Endothelial cell of umbilical vein (primary cell): ENCODE measurements around the gene CPLANE2. TPM values are rescaled to one million over a fixed set of nuclear protein-coding genes. Genes with fewer than 3 reads are reported as not detected.

ENCODE experiments used
- BruUV-seq: library from RNA; stranded (reverse); fragments of 400-500 nt; replicated peaks from 2 replicates; lab custom pipeline; 2021; lab: Mats Ljungman, UMichigan
- CTCF ChIA-PET: fragments of 300-600, 350-600 bp; sonication (Branson Sonifier 250); formaldehyde crosslinking; loops from one replicate; lab custom pipeline; 2021; ENCODE audit warnings: antibody characterized with exemption, inconsistent platforms; lab: Charles Lee
- POLR2A ChIA-PET: fragments of 300-600, 350-600 bp; sonication (Branson Sonifier 250); formaldehyde crosslinking; loops from one replicate; lab custom pipeline; 2021; ENCODE audit warnings: antibody characterized with exemption, inconsistent platforms; lab: Charles Lee
- DNase-seq: peaks from one replicate; pipeline ENCODE4 v3.0.0-alpha.2; 2011; ENCODE audit warnings: low read depth, low spot score
- FAIRE-seq: peaks from 2 replicates; lab custom pipeline; 2011; peaks lifted over from hg19 to GRCh38; lab: Jason Lieb, UNC
- H2AFZ ChIP-seq: 2 replicates; pipeline ENCODE4 v1.6.0; 2012; ENCODE audit warnings: low read depth, low read length, control low read depth, inconsistent platforms
- H3K27ac ChIP-seq: 2 replicates; pipeline ENCODE4 v1.5.1; 2011; ENCODE audit warnings: low read depth, mild to moderate bottlenecking, control low read depth, low read length, moderate library complexity; ENCODE audit not compliant: insufficient read depth
- H3K27me3 ChIP-seq, 2 experiments: 2 replicates each; pipeline versions ENCODE4 v1.6.0 to v1.6.1; 2011; ENCODE audit warnings: low read length in 2 of 2, mixed read lengths in 1 of 2; ENCODE audit not compliant: control insufficient read depth in 2 of 2, insufficient read depth in 2 of 2
- H3K36me3 ChIP-seq, 2 experiments: 2 replicates in 1 of 2; 3 replicates in 1 of 2; pipeline ENCODE4 v1.5.1; 2011; ENCODE audit warnings: low read length in 2 of 2, mild to moderate bottlenecking in 1 of 2, moderate library complexity in 1 of 2; ENCODE audit not compliant: control insufficient read depth in 2 of 2, insufficient read depth in 2 of 2; ENCODE audit errors: extremely low read depth in 1 of 2
- H3K4me1 ChIP-seq: 3 replicates; pipeline ENCODE4 v1.5.1; 2011; ENCODE audit warnings: mild to moderate bottlenecking, low read length; ENCODE audit not compliant: control insufficient read depth, insufficient read depth; ENCODE audit errors: extremely low read depth
- H3K4me2 ChIP-seq: 2 replicates; pipeline ENCODE4 v1.6.1; 2011; ENCODE audit warnings: low read length, control low read depth, mixed read lengths; ENCODE audit not compliant: insufficient read depth
- H3K4me3 ChIP-seq, 3 experiments: fragments of 200-600 bp in 1 of 3; sonication (generic), shearing (Covaris generic) in 1 of 3; replicated peaks in 1 of 3; 2 replicates each; pipeline ENCODE4 v1.5.1; 2011 to 2016; ENCODE audit warnings: control low read depth in 3 of 3, low read length in 3 of 3, mild to moderate bottlenecking in 2 of 3, inconsistent platforms in 1 of 3, low read depth in 1 of 3, moderate library complexity in 1 of 3; ENCODE audit not compliant: insufficient read depth in 1 of 3
- H3K79me2 ChIP-seq: 2 replicates; pipeline ENCODE4 v1.6.0; 2012; ENCODE audit warnings: low read length, inconsistent platforms; ENCODE audit not compliant: control insufficient read depth, insufficient read depth
- H3K9ac ChIP-seq: replicated peaks from 2 replicates; pipeline ENCODE3; 2011; ENCODE audit warnings: low read length, control low read depth; ENCODE audit not compliant: insufficient read depth; ENCODE audit errors: extremely low read depth
- H3K9me1 ChIP-seq: replicated peaks from 3 replicates; pipeline ENCODE4 v1.6.0; 2011; ENCODE audit warnings: mild to moderate bottlenecking, low read length; ENCODE audit not compliant: control insufficient read depth, insufficient read depth; ENCODE audit errors: extremely low read depth
- H3K9me3 ChIP-seq: replicated peaks from 2 replicates; pipeline ENCODE4 v1.5.1; 2012; ENCODE audit warnings: low read length, inconsistent platforms; ENCODE audit not compliant: control insufficient read depth, insufficient read depth
- H4K20me1 ChIP-seq: replicated peaks from 2 replicates; pipeline ENCODE3; 2011; ENCODE audit warnings: mild to moderate bottlenecking, low read length; ENCODE audit not compliant: control insufficient read depth, insufficient read depth; ENCODE audit errors: extremely low read depth
- EZH2 ChIP-seq: IDR thresholded peaks from 2 replicates; pipeline ENCODE4 v1.6.1; 2012; ENCODE audit warnings: borderline replicate concordance, low read depth, mild to moderate bottlenecking, moderate library complexity, low read length, inconsistent platforms; ENCODE audit not compliant: severe bottlenecking
- FOS ChIP-seq: IDR thresholded peaks from 2 replicates; pipeline ENCODE4 v1.6.1; 2011; ENCODE audit warnings: mild to moderate bottlenecking, low read length, moderate library complexity, borderline replicate concordance; ENCODE audit not compliant: insufficient read depth
- GATA2 ChIP-seq: IDR thresholded peaks from 2 replicates; pipeline ENCODE4 v1.7.0; 2011; ENCODE audit warnings: low read depth, mild to moderate bottlenecking, moderate library complexity, mixed read lengths, low read length; ENCODE audit not compliant: insufficient read length, insufficient read depth
- JUN ChIP-seq: IDR thresholded peaks from 2 replicates; pipeline ENCODE4 v1.6.1; 2011; ENCODE audit warnings: borderline replicate concordance, low read depth; ENCODE audit not compliant: insufficient read length, insufficient read depth
- MYC ChIP-seq: IDR thresholded peaks from one replicate; pipeline ENCODE4 v1.6.1; 2011; ENCODE audit warnings: mild to moderate bottlenecking, low read depth, low read length
- POLR2A ChIP-seq: IDR thresholded peaks from 2 replicates; pipeline ENCODE4 v1.6.1; 2012; ENCODE audit warnings: low read depth, mild to moderate bottlenecking, control low read depth, low read length
- POLR2AphosphoS5 ChIP-seq: IDR thresholded peaks from 2 replicates; pipeline ENCODE4 v1.6.1; 2012; ENCODE audit warnings: low read depth, mild to moderate bottlenecking, control low read depth, low read length, moderate library complexity; ENCODE audit not compliant: insufficient read depth
- dilution Hi-C: fragments of 300-500 bp; cut with MboI; formaldehyde crosslinking; loops from one replicate; pipeline ENCODE4 v1.15.0; 2019; ENCODE audit warnings: low sequenced_read_pairs; ENCODE audit not compliant: extremely low pct_ligation_motif_present
- intact Hi-C: fragments of 100-400 bp; cut with micrococcal nuclease; formaldehyde crosslinking; loops from one replicate; pipeline ENCODE4 v1.10.0; 2022
- polyA plus RNA-seq, 4 experiments: library from polyadenylated mRNA; depleted of rRNA in 3 of 4; stranded (reverse) in 3 of 4; unstranded in 1 of 4; fragments of >200 nt; gene quantifications; 2 replicates each; pipeline versions ENCODE4 v1.2.1 to v1.2.3, GENCODE V29; 2011 to 2012; ENCODE audit warnings: missing spikeins in 1 of 4
- total RNA-seq: library from RNA; stranded (reverse); gene quantifications from 2 replicates; pipeline ENCODE4 v1.2.3, GENCODE V29; 2021
- TF ChIP-seq, protein P1 (sequence below), 2 donors: IDR thresholded peaks; 1 replicate in 1 of 2; 2 replicates in 1 of 2; pipeline ENCODE4 v1.5.1; 2011; ENCODE audit warnings: low read length in 2 of 2, mild to moderate bottlenecking in 2 of 2, moderate library complexity in 2 of 2, control low read depth in 1 of 2, inconsistent platforms in 1 of 2, low read depth in 1 of 2; ENCODE audit not compliant: insufficient read depth in 1 of 2; ENCODE audit errors: extremely low read depth in 1 of 2
- TF ChIP-seq, protein P2 (sequence below): IDR thresholded peaks from 2 replicates; pipeline ENCODE4 v1.6.1; 2011; ENCODE audit not compliant: insufficient read depth, insufficient read length

The CPLANE2 gene
- total and polyA plus RNA-seq, 2 donors (not counting 3 experiments of a cell fraction or from before 2014, with no cell fraction given) = 3.9 to 4.6 TPM

DNA sequence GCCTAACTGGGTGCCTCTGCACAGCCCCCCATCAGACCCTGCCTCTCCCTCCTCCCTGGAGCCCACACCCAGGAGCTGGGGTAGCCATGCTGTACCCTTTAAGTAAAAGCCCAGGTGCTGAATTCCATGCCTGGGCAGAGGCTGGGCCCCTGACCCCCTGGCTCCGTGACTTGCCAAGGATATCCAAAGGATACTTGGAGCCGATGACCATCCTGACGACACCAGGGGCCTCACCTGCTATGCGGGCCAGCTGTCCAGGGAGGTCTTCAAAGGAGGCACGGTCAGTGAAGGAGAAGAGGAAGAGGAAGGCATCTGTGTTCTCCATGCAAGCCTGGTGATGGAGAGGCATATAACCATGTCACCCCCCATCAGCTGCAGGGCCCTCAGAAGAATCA lies 4.7 kb downstream of the CPLANE2 start:
- Histone ChIP-seq H3K4me3 (no peak overlapping the region), H3K9ac (no peak overlapping the region), H3K36me3 (no peaks in the 10 kb centered on the region), H3K4me1 (peaks cover 8% of the 10 kb centered on the region), H4K20me1 (no peaks in the 10 kb centered on the region), H3K27ac (no peak overlapping the region), H3K9me3 (no peaks in the 10 kb centered on the region), H3K27me3 (peaks cover 10 to 11% of the 10 kb centered on the region in 2 experiments), H3K4me2 (no peak overlapping the region), H2AFZ (no peak overlapping the region), H3K9me1 (no peaks in the 10 kb centered on the region), H3K79me2 (no peaks in the 10 kb centered on the region)
- ChIA-PET POLR2A (no interaction called here), CTCF (interaction anchor here (0.6 kb wide), 1 partner anchor 78 kb away, joined by 3 read pairs; no protein-coding TSS in a partner anchor)
- DNase-seq (no peak), FAIRE-seq (no peak)
- intact Hi-C loops = no loop called here
- no peak for TF ChIP-seq POLR2A
- BruUV-seq = no TSS peak
- dilution Hi-C loops = no loop called here

GRCh38 chr1:16231331-16232315 lies 5.4 kb downstream of the CPLANE2 start:
- Histone ChIP-seq H3K4me3 (no peak overlapping the region), H3K4me1 (peaks cover 4% of the 10 kb centered on the region), H3K79me2 (no peaks in the 10 kb centered on the region), H3K27ac (no peak overlapping the region), H4K20me1 (no peaks in the 10 kb centered on the region), H3K9me1 (no peaks in the 10 kb centered on the region), H3K36me3 (no peaks in the 10 kb centered on the region), H2AFZ (no peak overlapping the region), H3K9ac (no peak overlapping the region), H3K27me3 (peaks cover 14 to 17% of the 10 kb centered on the region in 2 experiments), H3K9me3 (no peaks in the 10 kb centered on the region), H3K4me2 (no peak overlapping the region)
- POLR2A ChIA-PET = interaction anchor here (0.7 kb wide), 1 partner anchor 131 kb away, joined by 12 read pairs; no protein-coding TSS in a partner anchor
- no TSS peak for BruUV-seq
- DNase-seq = no peak
- CTCF ChIA-PET = no interaction called here
- no peak for FAIRE-seq
- TF ChIP-seq FOS (no peak), JUN (no peak), GATA2 (no peak), POLR2A (no peak), EZH2 (no peak), POLR2AphosphoS5 (no peak), MYC (no peak)
- TF ChIP-seq, protein P1, sequence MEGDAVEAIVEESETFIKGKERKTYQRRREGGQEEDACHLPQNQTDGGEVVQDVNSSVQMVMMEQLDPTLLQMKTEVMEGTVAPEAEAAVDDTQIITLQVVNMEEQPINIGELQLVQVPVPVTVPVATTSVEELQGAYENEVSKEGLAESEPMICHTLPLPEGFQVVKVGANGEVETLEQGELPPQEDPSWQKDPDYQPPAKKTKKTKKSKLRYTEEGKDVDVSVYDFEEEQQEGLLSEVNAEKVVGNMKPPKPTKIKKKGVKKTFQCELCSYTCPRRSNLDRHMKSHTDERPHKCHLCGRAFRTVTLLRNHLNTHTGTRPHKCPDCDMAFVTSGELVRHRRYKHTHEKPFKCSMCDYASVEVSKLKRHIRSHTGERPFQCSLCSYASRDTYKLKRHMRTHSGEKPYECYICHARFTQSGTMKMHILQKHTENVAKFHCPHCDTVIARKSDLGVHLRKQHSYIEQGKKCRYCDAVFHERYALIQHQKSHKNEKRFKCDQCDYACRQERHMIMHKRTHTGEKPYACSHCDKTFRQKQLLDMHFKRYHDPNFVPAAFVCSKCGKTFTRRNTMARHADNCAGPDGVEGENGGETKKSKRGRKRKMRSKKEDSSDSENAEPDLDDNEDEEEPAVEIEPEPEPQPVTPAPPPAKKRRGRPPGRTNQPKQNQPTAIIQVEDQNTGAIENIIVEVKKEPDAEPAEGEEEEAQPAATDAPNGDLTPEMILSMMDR (IDR thresholded peaks at IDR 0.05; ENCODE audit: extremely low read depth in 1 of 2, insufficient read depth in 1 of 2, low read depth in 1 of 2, low read length in 2 of 2) = no peak
- TF ChIP-seq, protein P2, sequence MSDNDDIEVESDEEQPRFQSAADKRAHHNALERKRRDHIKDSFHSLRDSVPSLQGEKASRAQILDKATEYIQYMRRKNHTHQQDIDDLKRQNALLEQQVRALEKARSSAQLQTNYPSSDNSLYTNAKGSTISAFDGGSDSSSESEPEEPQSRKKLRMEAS = no peak
- dilution Hi-C loops = no loop called here
- intact Hi-C loops = no loop called here
